Measurements from ENCODE around the gene GH2.
"Not testable (repeated sequence)": the region's sequence is repeated elsewhere in the genome, so short reads cannot be mapped to it uniquely, and the experiment has no call there.

DNA sequence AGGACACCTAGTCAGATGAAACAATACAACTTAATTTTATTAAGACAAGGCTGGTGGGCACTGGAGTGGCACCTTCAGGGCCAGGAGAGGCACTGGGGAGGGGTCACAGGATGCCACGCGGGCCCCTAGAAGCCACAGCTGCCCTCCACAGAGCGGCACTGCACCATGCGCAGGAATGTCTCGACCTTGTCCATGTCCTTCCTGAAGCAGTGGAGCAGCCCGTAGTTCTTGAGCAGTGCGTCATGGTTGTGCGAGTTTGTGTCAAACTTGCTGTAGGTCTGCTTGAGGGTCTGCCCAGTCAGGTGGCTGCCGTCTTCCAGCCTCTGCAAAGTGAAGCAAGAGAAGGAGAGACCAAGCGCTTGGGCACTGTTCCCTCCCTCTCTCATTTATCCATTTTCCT lies 27.8 kb upstream of the GH2 start:
- TF ChIP-seq, protein P1, sequence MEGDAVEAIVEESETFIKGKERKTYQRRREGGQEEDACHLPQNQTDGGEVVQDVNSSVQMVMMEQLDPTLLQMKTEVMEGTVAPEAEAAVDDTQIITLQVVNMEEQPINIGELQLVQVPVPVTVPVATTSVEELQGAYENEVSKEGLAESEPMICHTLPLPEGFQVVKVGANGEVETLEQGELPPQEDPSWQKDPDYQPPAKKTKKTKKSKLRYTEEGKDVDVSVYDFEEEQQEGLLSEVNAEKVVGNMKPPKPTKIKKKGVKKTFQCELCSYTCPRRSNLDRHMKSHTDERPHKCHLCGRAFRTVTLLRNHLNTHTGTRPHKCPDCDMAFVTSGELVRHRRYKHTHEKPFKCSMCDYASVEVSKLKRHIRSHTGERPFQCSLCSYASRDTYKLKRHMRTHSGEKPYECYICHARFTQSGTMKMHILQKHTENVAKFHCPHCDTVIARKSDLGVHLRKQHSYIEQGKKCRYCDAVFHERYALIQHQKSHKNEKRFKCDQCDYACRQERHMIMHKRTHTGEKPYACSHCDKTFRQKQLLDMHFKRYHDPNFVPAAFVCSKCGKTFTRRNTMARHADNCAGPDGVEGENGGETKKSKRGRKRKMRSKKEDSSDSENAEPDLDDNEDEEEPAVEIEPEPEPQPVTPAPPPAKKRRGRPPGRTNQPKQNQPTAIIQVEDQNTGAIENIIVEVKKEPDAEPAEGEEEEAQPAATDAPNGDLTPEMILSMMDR (conservative IDR thresholded peaks at IDR 0.05; ENCODE audit: low read length), result not testable (repeated sequence)
- not testable (repeated sequence) for TF ChIP-seq EZH2phosphoT487 (IDR thresholded peaks at IDR 0.05; ENCODE audit: borderline replicate concordance, low read depth, low read length)

All from OCI-LY7 (cell line).